ENCODE measurements around the gene HBG2. TPM values are rescaled to one million over a fixed set of nuclear protein-coding genes. Genes with fewer than 3 reads are reported as not detected.
A peak's percentile ranks its signal among the peaks of the same experiment; 100 is the strongest.

The HBG2 gene
- total RNA-seq, 2 experiments from 2014 or later: not detected

GRCh38 chr11:5282628-5283027 is 28.0 kb upstream of the HBG2 start:
- Mint-ChIP-seq H3K4me3 (no peak overlapping the region), H3K36me3 (ENCODE audit: low read depth) (no peaks in the 10 kb centered on the region), H3K4me1 (ENCODE audit: low read depth) (no peaks in the 10 kb centered on the region), H3K27me3 (peaks cover 4% of the 10 kb centered on the region), H3K9me3 (no peaks in the 10 kb centered on the region), H3K27ac (no peak overlapping the region)
- TF ChIP-seq, protein P1, sequence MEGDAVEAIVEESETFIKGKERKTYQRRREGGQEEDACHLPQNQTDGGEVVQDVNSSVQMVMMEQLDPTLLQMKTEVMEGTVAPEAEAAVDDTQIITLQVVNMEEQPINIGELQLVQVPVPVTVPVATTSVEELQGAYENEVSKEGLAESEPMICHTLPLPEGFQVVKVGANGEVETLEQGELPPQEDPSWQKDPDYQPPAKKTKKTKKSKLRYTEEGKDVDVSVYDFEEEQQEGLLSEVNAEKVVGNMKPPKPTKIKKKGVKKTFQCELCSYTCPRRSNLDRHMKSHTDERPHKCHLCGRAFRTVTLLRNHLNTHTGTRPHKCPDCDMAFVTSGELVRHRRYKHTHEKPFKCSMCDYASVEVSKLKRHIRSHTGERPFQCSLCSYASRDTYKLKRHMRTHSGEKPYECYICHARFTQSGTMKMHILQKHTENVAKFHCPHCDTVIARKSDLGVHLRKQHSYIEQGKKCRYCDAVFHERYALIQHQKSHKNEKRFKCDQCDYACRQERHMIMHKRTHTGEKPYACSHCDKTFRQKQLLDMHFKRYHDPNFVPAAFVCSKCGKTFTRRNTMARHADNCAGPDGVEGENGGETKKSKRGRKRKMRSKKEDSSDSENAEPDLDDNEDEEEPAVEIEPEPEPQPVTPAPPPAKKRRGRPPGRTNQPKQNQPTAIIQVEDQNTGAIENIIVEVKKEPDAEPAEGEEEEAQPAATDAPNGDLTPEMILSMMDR (IDR thresholded peaks at IDR 0.05): no peak
- ChIA-PET POLR2A (no interaction called here), CTCF (no interaction called here)
- DNase-seq: no peak
- ATAC-seq: no peak
- intact Hi-C loops (cut with micrococcal nuclease): loop anchor here (10.0 kb wide), 1 partner anchor 158 kb away; no protein-coding TSS in a partner anchor

DNA sequence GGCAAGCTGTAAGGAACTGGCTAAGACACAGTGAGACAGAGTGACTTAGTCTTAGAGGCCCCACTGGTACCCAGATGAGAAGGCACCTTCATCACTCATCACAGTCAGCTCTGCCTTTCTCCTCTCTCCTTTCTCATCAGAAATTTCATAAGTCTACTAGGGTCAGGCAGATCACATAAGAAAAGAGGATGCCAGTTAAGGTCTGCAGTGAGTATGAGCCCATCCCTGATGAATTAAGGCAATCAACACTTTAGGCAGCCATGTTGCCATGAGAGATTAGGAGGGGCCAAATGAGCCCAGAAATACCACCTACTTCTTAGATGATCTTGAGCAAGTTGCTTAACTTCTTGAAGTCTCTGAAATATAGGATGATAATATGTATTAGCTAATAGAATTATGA is 27.0 kb upstream of the HBG2 start:
- Mint-ChIP-seq H3K4me1 (ENCODE audit: low read depth) (no peaks in the 10 kb centered on the region), H3K27ac (no peak overlapping the region), H3K36me3 (ENCODE audit: low read depth) (no peaks in the 10 kb centered on the region), H3K9me3 (no peaks in the 10 kb centered on the region), H3K27me3 (peaks cover 4% of the 10 kb centered on the region), H3K4me3 (no peak overlapping the region)
- ATAC-seq: no peak
- ChIA-PET POLR2A (no interaction called here), CTCF (no interaction called here)
- TF ChIP-seq, protein P1 (IDR thresholded peaks at IDR 0.05): no peak
- no peak for DNase-seq
- intact Hi-C loops (cut with micrococcal nuclease): loop anchor here (10.0 kb wide), 1 partner anchor 157 kb away; no protein-coding TSS in a partner anchor

DNA sequence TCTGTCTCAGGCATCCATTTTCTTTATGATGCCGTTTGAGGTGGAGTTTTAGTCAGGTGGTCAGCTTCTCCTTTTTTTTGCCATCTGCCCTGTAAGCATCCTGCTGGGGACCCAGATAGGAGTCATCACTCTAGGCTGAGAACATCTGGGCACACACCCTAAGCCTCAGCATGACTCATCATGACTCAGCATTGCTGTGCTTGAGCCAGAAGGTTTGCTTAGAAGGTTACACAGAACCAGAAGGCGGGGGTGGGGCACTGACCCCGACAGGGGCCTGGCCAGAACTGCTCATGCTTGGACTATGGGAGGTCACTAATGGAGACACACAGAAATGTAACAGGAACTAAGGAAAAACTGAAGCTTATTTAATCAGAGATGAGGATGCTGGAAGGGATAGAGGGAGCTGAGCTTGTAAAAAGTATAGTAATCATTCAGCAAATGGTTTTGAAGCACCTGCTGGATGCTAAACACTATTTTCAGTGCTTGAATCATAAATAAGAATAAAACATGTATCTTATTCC is 26.1 kb upstream of the HBG2 start:
- no peaks in the 10 kb centered on the region for H3K9me3 Mint-ChIP-seq
- intact Hi-C loops (cut with micrococcal nuclease): loop anchor here (10.0 kb wide), 1 partner anchor 156 kb away; no protein-coding TSS in a partner anchor
- no peak overlapping the region for H3K27ac Mint-ChIP-seq
- CTCF ChIA-PET: interaction anchor here (1.3 kb wide), 1 partner anchor 11 kb away, joined by 3 read pairs; no protein-coding TSS in a partner anchor
- POLR2A ChIA-PET: no interaction called here
- H3K4me1 Mint-ChIP-seq (ENCODE audit: low read depth): no peaks in the 10 kb centered on the region
- peaks cover 3% of the 10 kb centered on the region for H3K27me3 Mint-ChIP-seq
- peak; percentile 60 for ATAC-seq
- H3K4me3 Mint-ChIP-seq: no peak overlapping the region
- TF ChIP-seq, protein P1 (IDR thresholded peaks at IDR 0.05): no peak
- H3K36me3 Mint-ChIP-seq (ENCODE audit: low read depth): no peaks in the 10 kb centered on the region
- peak; percentile 37 for DNase-seq

GRCh38 chr11:5279471-5280090 is 25.0 kb upstream of the HBG2 start:
- H3K27ac Mint-ChIP-seq: no peak overlapping the region
- POLR2A ChIA-PET: no interaction called here

More at GRCh38 chr11:5279471-5280090, 25.0 kb upstream of the HBG2 start:
- DNase-seq: no peak
- CTCF ChIA-PET: interaction anchor here (1.3 kb wide), 1 partner anchor 12 kb away, joined by 3 read pairs; no protein-coding TSS in a partner anchor
- no peak for ATAC-seq
- Mint-ChIP-seq H3K4me3 (no peak overlapping the region), H3K9me3 (no peaks in the 10 kb centered on the region), H3K36me3 (ENCODE audit: low read depth) (no peaks in the 10 kb centered on the region), H3K27me3 (peaks cover 3% of the 10 kb centered on the region), H3K4me1 (ENCODE audit: low read depth) (no peaks in the 10 kb centered on the region)
- TF ChIP-seq, protein P1 (IDR thresholded peaks at IDR 0.05): no peak
- intact Hi-C loops (cut with micrococcal nuclease): loop anchor here (10.0 kb wide), 1 partner anchor 155 kb away; no protein-coding TSS in a partner anchor

All from activated CD8-positive, alpha-beta T cell treated with anti-CD3 and anti-CD28 coated beads for 36 hours (primary cell).